ENCODE data around the gene FBXL12.

The FBXL12 gene, protein sequence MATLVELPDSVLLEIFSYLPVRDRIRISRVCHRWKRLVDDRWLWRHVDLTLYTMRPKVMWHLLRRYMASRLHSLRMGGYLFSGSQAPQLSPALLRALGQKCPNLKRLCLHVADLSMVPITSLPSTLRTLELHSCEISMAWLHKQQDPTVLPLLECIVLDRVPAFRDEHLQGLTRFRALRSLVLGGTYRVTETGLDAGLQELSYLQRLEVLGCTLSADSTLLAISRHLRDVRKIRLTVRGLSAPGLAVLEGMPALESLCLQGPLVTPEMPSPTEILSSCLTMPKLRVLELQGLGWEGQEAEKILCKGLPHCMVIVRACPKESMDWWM

DNA sequence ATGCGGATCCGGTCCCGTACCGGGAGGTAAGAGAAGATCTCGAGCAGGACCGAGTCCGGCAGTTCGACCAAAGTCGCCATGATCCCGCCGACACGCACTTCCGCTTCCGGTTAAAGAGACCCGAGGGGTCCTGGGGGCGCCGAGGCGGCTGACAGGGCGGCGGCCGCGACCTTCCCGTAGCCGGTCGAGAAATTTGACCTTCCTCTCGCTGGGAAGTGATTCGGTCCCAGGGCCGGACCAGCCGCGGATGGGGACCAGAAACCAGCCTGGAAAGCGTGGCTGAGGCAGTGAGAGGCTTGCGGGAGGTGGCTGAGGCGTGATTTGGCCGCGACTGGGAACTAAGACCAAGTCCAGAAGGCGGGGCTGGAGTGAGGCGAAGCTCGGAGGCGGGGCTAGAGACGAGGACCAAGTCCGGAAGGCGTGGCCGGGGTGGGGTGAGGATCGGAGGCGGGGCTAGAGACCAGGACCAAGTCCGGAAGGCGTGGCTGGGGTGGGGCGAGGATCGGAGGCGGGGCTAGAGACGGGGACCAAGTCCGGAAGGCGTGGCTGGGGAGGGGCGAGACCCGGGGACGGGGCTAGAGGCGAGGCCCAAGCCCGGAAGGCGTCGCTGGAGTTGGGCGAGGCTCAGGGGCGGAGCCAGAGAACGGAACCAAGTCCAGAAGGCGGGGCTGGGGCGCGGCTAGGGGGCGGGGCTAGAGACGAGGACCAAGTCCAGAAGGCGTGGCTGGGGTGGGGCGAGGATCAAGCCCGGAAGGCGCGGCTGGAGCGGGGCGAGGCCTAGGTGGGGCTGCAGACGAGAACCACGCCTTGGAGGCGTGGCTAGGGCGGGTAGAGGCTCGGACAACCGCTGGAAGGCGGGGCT is at the start of gene FBXL12:
TSS of gene FBXL12 (minus strand) at position 346 of the 862 bp plus-strand sequence. CDS start at position 80, 266 bp downstream.
- TF ChIP-seq, protein P1, sequence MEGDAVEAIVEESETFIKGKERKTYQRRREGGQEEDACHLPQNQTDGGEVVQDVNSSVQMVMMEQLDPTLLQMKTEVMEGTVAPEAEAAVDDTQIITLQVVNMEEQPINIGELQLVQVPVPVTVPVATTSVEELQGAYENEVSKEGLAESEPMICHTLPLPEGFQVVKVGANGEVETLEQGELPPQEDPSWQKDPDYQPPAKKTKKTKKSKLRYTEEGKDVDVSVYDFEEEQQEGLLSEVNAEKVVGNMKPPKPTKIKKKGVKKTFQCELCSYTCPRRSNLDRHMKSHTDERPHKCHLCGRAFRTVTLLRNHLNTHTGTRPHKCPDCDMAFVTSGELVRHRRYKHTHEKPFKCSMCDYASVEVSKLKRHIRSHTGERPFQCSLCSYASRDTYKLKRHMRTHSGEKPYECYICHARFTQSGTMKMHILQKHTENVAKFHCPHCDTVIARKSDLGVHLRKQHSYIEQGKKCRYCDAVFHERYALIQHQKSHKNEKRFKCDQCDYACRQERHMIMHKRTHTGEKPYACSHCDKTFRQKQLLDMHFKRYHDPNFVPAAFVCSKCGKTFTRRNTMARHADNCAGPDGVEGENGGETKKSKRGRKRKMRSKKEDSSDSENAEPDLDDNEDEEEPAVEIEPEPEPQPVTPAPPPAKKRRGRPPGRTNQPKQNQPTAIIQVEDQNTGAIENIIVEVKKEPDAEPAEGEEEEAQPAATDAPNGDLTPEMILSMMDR (IDR thresholded peaks at IDR 0.05) = no peak

DNA sequence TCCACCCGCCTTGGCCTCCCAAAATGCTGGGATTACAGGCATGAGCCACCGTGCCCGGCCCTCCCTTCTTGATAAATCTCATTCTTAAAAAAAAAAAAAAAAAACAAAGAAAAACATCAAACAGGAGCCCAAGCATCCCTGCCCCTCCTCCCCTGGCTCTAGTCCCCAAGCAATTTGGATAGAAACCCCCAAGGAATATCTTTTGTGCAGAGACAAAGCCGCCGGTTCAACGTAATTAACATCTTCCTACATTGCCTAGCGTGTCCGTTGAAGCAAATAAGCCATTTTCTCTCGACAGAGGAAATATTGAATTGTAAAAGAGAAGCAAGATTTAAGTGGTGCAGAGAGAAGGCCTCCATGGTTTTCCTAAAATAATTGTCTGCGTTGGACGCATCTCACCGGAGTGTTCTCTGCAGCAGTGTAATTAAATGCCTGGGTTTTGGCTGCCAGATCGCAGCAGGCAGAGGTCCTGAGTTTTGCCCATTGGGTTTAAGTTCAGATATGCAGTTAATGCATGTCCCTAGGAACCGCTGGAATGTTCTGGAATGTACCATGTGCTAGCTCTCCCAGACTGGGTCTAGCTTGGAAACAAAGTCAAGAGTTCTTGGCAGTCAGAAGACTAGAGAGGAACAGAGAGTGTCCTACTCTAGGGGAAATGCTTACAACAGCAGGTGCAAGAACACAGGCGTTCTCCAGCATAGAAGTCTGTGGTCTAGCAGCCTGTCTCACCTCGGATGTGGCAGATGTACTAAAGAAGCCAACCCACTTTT is 47.0 kb upstream of the FBXL12 start:
- TF ChIP-seq, protein P1 (IDR thresholded peaks at IDR 0.05) = no peak

DNA sequence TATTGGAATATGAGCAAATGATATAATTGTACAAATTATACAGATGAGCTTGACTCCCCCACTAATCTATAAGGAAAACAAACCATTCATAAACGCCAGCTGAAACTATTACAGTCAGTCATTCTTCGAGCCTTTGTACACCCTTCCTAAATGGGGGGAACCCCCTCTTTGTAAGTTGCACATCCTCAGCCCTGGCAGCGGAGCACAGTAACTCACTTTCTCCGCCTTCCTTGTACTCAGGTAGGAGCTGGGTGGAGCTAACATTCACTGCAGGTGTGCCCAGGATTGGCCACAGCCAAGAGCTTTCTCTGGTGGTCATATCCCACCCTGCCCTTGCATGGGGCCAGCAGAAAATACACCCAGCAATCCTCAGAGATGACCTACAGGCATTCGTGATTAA is 44.9 kb upstream of the FBXL12 start:
- TF ChIP-seq, protein P1 (IDR thresholded peaks at IDR 0.05) = no peak

DNA sequence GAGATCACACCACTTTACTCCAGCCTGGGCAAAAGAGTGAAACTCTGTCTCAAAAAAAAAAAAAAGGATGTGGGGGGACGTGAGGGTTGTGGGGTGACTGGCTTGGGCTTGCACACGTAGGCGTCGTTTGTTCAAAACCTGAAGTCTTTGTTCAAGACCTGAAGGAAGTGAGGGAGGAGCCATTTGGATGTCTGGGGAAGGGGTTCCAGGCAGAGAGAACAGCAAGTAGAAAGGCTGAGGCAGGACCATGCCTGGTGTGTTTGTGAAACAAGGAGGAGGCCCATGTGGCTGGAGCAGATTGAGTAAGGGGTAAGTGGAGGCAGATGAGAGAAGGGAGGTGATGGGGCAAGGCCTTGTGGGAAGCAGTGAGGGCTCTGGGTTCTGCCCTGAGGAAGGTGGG is 44.1 kb upstream of the FBXL12 start:
- TF ChIP-seq, protein P1 (IDR thresholded peaks at IDR 0.05) = no peak

DNA sequence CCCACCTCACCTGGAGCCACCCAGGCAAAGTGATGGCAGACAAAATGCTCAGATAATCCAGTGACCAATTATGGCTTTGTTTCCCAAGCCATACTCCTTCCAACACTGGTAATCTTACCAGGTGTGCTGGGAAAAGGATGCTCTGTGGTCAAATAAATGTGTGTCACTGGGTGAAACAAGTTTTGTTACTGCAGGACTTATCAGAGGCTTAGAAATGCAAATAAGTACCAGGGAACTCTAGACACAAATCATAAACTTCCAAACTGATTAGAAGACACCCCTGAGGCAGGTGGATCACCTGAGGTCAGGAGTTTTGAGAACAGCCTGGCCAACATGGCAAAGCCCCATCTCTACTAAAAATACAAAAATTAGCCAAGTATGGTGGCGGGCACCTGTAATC is 42.6 kb upstream of the FBXL12 start:
- TF ChIP-seq, protein P1 (IDR thresholded peaks at IDR 0.05) = no peak

DNA sequence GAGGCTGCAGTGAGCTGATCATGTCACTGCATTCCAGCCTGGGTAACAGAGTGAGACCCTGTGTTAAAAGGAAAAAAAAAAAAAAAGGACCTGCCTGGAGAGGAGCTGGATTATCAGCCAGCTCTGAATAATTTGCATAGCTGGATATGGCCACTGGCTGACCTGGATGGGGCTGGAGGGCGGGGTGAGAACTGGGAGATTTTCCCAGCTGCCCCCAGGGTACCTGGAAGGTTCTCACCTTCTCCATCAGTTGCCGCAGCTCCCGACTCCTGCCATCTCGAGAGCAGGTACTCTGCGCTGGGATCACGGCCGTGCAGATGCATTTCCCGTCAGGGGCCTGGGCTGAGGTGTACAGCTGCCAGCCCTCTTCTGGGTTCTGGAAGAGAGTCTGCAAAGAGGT is 41.5 kb upstream of the FBXL12 start:
- TF ChIP-seq, protein P1 (IDR thresholded peaks at IDR 0.05) = no peak

DNA sequence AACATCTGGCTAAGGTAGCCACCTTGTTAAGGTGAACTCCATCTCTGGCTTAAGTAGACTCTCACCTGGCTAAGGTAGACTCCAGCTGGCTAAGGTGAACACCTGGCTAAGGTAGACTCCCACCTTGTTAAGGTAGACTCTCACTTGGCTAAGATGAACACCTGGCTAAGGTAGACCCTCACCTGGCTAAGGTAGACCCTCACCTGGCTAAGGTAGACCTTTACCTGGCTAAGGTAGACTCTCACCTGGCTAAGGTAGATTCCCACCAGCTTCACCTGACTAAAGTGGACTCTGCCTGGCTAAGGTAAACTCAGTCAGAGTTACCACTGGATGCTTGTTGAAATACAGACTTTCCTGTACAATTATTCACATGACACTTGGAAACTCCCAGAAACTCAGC is 39.9 kb upstream of the FBXL12 start:
- TF ChIP-seq, protein P1 (IDR thresholded peaks at IDR 0.05) = no peak
